Keratinocyte (primary cell): Measurements from ENCODE around the gene NKD1. TPM values are rescaled to one million over a fixed set of nuclear protein-coding genes. Genes with fewer than 3 reads are reported as not detected.

Experiments
- DNase-seq: peaks from one replicate; pipeline ENCODE4 v3.0.0-alpha.2; 2011; ENCODE audit warnings: low read depth, missing footprints, low spot score
- FAIRE-seq: peaks from 2 replicates; lab custom pipeline; 2011; peaks lifted over from hg19 to GRCh38; lab: Jason Lieb, UNC
- H2AFZ ChIP-seq: 2 replicates; pipeline ENCODE4 v1.6.0; 2012; ENCODE audit warnings: low read length, control low read depth, inconsistent platforms; ENCODE audit not compliant: control insufficient read depth
- H3K27ac ChIP-seq: 2 replicates; pipeline ENCODE4 v1.5.1; 2011; ENCODE audit warnings: low read length; ENCODE audit not compliant: control insufficient read depth, insufficient read depth
- H3K27me3 ChIP-seq: 3 replicates; pipeline ENCODE4 v1.6.0; 2011; ENCODE audit warnings: low read length; ENCODE audit not compliant: control insufficient read depth, insufficient read depth; ENCODE audit errors: extremely low read depth
- H3K36me3 ChIP-seq, 2 experiments: 2 replicates in 1 of 2; 3 replicates in 1 of 2; pipeline ENCODE4 v1.5.1; 2011; ENCODE audit warnings: low read length in 2 of 2, mild to moderate bottlenecking in 1 of 2; ENCODE audit not compliant: control insufficient read depth in 2 of 2, insufficient read depth in 2 of 2; ENCODE audit errors: extremely low read depth in 1 of 2
- H3K4me1 ChIP-seq: 3 replicates; pipeline ENCODE4 v1.5.1; 2011; ENCODE audit warnings: low read length; ENCODE audit not compliant: control insufficient read depth, insufficient read depth; ENCODE audit errors: extremely low read depth
- H3K4me2 ChIP-seq: 3 replicates; pipeline ENCODE4 v1.6.0; 2011; ENCODE audit warnings: low read depth, low read length; ENCODE audit not compliant: control insufficient read depth, insufficient read depth; ENCODE audit errors: extremely low read depth
- H3K4me3 ChIP-seq, 3 experiments: fragments of 200-600 bp in 1 of 3; sonication (generic) in 1 of 3; 2 replicates in 2 of 3; 3 replicates in 1 of 3; pipeline ENCODE4 v1.5.1; 2011 to 2016; ENCODE audit warnings: low read length in 3 of 3, mild to moderate bottlenecking in 3 of 3, control low read depth in 2 of 3, inconsistent platforms in 1 of 3, low read depth in 1 of 3, mixed read lengths in 1 of 3, mixed run types in 1 of 3, moderate library complexity in 1 of 3; ENCODE audit not compliant: control insufficient read depth in 2 of 3, insufficient read depth in 2 of 3; ENCODE audit errors: extremely low read depth in 1 of 3
- H3K79me2 ChIP-seq: 2 replicates; pipeline ENCODE4 v1.6.0; 2012; ENCODE audit warnings: low read length; ENCODE audit not compliant: control insufficient read depth, insufficient read depth
- H3K9ac ChIP-seq: 3 replicates; pipeline ENCODE4 v1.6.0; 2011; ENCODE audit warnings: low read length; ENCODE audit not compliant: control insufficient read depth, insufficient read depth; ENCODE audit errors: extremely low read depth
- H3K9me1 ChIP-seq: 3 replicates; pipeline ENCODE4 v1.6.0; 2011; ENCODE audit warnings: low read length; ENCODE audit not compliant: control insufficient read depth, insufficient read depth; ENCODE audit errors: extremely low read depth
- H3K9me3 ChIP-seq: 2 replicates; pipeline ENCODE4 v1.5.1; 2012; ENCODE audit warnings: low read depth, low read length; ENCODE audit not compliant: control insufficient read depth
- H4K20me1 ChIP-seq: 3 replicates; pipeline ENCODE4 v1.6.0; 2011; ENCODE audit warnings: low read length; ENCODE audit not compliant: control insufficient read depth, insufficient read depth; ENCODE audit errors: extremely low read depth
- EZH2 ChIP-seq: IDR thresholded peaks from one replicate; pipeline ENCODE4 v1.6.1; 2012; ENCODE audit warnings: inconsistent platforms, mild to moderate bottlenecking, low read length, moderate library complexity
- dilution Hi-C: fragments of 300-500 bp; cut with MboI; formaldehyde crosslinking; loops from one replicate; pipeline ENCODE4 v1.7.0; 2020; ENCODE audit warnings: low sequenced_read_pairs; ENCODE audit not compliant: extremely low pct_ligation_motif_present
- polyA plus RNA-seq, 5 experiments: library from polyadenylated mRNA; depleted of rRNA in 3 of 5; stranded (reverse) in 3 of 5; stranded (forward) in 1 of 5; unstranded in 1 of 5; fragments of >200 nt; gene quantifications; 1 replicate in 1 of 5; 2 replicates in 3 of 5; 3 replicates in 1 of 5; pipeline versions ENCODE4 v1.2.1 to v1.2.3, GENCODE V29; 2011 to 2012; ENCODE audit warnings: missing spikeins in 2 of 5, low read depth in 1 of 5, low replicate concordance in 1 of 5
- TF ChIP-seq, protein P1 (sequence below), 3 experiments: IDR thresholded peaks in 1 of 3; conservative IDR thresholded peaks in 1 of 3; optimal IDR thresholded peaks in 1 of 3; 2 replicates in 2 of 3; 3 replicates in 1 of 3; pipeline versions ENCODE3 to v1.5.1; 2011; ENCODE audit warnings: low read length in 3 of 3, mild to moderate bottlenecking in 3 of 3, moderate library complexity in 2 of 3, control low read depth in 1 of 3, inconsistent platforms in 1 of 3; ENCODE audit not compliant: insufficient read depth in 2 of 3; ENCODE audit errors: extremely low read depth in 1 of 3

NKD1 gene
- polyA plus RNA-seq, 1 donor (not counting 4 experiments of a cell fraction or from before 2014, with no cell fraction given) = 0.62 TPM

DNA sequence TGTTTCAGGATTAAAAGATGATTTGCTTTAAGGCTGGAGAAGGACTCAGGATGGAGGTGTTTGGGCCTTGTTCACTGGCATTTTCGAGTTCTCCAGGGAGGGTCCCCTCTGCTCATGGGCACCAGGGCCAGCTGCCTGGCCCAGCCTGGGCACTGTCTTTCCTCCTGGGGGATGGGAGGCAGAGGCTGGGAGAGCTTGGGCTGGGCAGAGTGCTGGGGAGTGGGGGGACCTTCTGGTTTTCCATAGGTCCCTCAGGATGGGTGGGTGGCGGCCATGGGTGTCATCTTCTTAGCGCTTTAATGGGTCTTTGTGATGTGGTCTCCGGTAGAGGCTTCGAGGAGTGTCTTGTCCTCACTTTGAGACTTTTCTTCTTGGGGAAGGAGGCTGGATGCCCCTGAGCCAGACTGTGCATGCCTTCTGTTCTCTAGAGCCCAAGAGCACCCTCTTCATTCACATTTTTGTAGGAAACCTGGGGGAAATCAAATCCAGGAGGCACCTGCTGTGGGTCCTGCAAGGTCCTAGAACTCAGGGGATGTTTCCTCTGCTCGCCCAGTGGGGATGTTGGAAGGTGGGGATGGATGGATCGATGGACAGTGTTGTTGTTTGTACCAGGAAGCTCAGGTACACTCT, 5.7 kb downstream of the NKD1 start:
- no peak overlapping the region for H3K4me3 ChIP-seq
- H3K27ac ChIP-seq = no peak overlapping the region
- H2AFZ ChIP-seq = no peak overlapping the region
- H3K9me3 ChIP-seq = no peaks in the 10 kb centered on the region
- no peaks in the 10 kb centered on the region for H3K9me1 ChIP-seq
- dilution Hi-C loops = no loop called here
- H3K36me3 ChIP-seq = no peaks in the 10 kb centered on the region
- peaks cover 9% of the 10 kb centered on the region for H3K27me3 ChIP-seq
- DNase-seq = no peak
- no peaks in the 10 kb centered on the region for H3K79me2 ChIP-seq
- no peak overlapping the region for H3K4me2 ChIP-seq
- H4K20me1 ChIP-seq = no peaks in the 10 kb centered on the region
- H3K9ac ChIP-seq = no peak overlapping the region
- TF ChIP-seq, protein P1, sequence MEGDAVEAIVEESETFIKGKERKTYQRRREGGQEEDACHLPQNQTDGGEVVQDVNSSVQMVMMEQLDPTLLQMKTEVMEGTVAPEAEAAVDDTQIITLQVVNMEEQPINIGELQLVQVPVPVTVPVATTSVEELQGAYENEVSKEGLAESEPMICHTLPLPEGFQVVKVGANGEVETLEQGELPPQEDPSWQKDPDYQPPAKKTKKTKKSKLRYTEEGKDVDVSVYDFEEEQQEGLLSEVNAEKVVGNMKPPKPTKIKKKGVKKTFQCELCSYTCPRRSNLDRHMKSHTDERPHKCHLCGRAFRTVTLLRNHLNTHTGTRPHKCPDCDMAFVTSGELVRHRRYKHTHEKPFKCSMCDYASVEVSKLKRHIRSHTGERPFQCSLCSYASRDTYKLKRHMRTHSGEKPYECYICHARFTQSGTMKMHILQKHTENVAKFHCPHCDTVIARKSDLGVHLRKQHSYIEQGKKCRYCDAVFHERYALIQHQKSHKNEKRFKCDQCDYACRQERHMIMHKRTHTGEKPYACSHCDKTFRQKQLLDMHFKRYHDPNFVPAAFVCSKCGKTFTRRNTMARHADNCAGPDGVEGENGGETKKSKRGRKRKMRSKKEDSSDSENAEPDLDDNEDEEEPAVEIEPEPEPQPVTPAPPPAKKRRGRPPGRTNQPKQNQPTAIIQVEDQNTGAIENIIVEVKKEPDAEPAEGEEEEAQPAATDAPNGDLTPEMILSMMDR (optimal IDR thresholded peaks at IDR 0.05 in 1 of 3, IDR thresholded peaks at IDR 0.05 in 1 of 3, conservative IDR thresholded peaks at IDR 0.05 in 1 of 3; ENCODE audit: extremely low read depth in 1 of 3, insufficient read depth in 2 of 3, low read length in 3 of 3) = no peak
- no peak for TF ChIP-seq EZH2
- peaks cover 5% of the 10 kb centered on the region for H3K4me1 ChIP-seq
- FAIRE-seq = no peak

GRCh38 chr16:50555269-50555875, 7.2 kb downstream of the NKD1 start:
- dilution Hi-C loops = no loop called here
- DNase-seq (no peak), FAIRE-seq (no peak)
- peaks cover 5% of the 10 kb centered on the region for H3K4me1 ChIP-seq
- H3K9me1 ChIP-seq = no peaks in the 10 kb centered on the region
- H3K9me3 ChIP-seq = no peaks in the 10 kb centered on the region
- no peak overlapping the region for H3K27ac ChIP-seq
- no peak overlapping the region for H3K4me3 ChIP-seq
- H3K79me2 ChIP-seq = no peaks in the 10 kb centered on the region
- TF ChIP-seq, protein P1 (optimal IDR thresholded peaks at IDR 0.05 in 1 of 3, IDR thresholded peaks at IDR 0.05 in 1 of 3, conservative IDR thresholded peaks at IDR 0.05 in 1 of 3; ENCODE audit: extremely low read depth in 1 of 3, insufficient read depth in 2 of 3, low read length in 3 of 3) = no peak
- no peak for TF ChIP-seq EZH2
- H2AFZ ChIP-seq = no peak overlapping the region
- no peaks in the 10 kb centered on the region for H4K20me1 ChIP-seq
- no peaks in the 10 kb centered on the region for H3K27me3 ChIP-seq
- H3K9ac ChIP-seq = no peak overlapping the region
- no peaks in the 10 kb centered on the region for H3K36me3 ChIP-seq
- H3K4me2 ChIP-seq = no peak overlapping the region
